OCI-LY1 (cell line): ENCODE measurements around the gene MX1.

Experiments used
- H2AFZ ChIP-seq: fragments of 200-600 bp; sonication (generic), shearing (Covaris generic); 2 replicates; pipeline ENCODE4 v1.6.0; 2014; ENCODE audit warnings: antibody characterized with exemption, mild to moderate bottlenecking, low read length
- H3F3A ChIP-seq: fragments of 200-600 bp; sonication (generic), shearing (Covaris generic); 2 replicates; pipeline ENCODE4 v1.6.0; 2014; ENCODE audit warnings: mild to moderate bottlenecking, antibody characterized with exemption, low read length, moderate library complexity; ENCODE audit not compliant: insufficient read depth
- H3K27ac ChIP-seq: fragments of 200-600 bp; sonication (generic); 2 replicates; pipeline ENCODE4 v1.5.1; 2014; ENCODE audit warnings: low read length, mixed run types, mild to moderate bottlenecking, low read depth; ENCODE audit not compliant: poor library complexity, severe bottlenecking
- H3K27me3 ChIP-seq: fragments of 200-600 bp; sonication (generic); 2 replicates; pipeline ENCODE4 v1.6.0; 2014; ENCODE audit warnings: antibody characterized with exemption, mild to moderate bottlenecking, low read length, moderate library complexity; ENCODE audit not compliant: insufficient read depth
- H3K36me3 ChIP-seq: fragments of 200-600 bp; sonication (generic); 2 replicates; pipeline ENCODE4 v1.6.1; 2014; ENCODE audit warnings: mild to moderate bottlenecking, antibody characterized with exemption, low read length, moderate library complexity, mixed read lengths; ENCODE audit not compliant: insufficient read depth
- H3K4me1 ChIP-seq: fragments of 200-600 bp; sonication (generic); 2 replicates; pipeline ENCODE4 v1.5.1; 2014; ENCODE audit warnings: mild to moderate bottlenecking, low read length, moderate library complexity; ENCODE audit not compliant: insufficient read depth, severe bottlenecking
- H3K4me2 ChIP-seq: fragments of 200-600 bp; sonication (generic), shearing (Covaris generic); 2 replicates; pipeline ENCODE4 v1.6.1; 2014; ENCODE audit warnings: low read length
- H3K4me3 ChIP-seq: fragments of 200-600 bp; sonication (generic); 2 replicates; pipeline ENCODE4 v1.5.1; 2014; ENCODE audit warnings: low read length, low read depth, mild to moderate bottlenecking, mixed read lengths; ENCODE audit not compliant: poor library complexity, severe bottlenecking
- H3K79me2 ChIP-seq: fragments of 200-600 bp; shearing (Covaris generic); 2 replicates; pipeline ENCODE4 v1.6.1; 2016; ENCODE audit warnings: mixed run types, low read length, mixed read lengths; ENCODE audit not compliant: insufficient read depth
- H3K9ac ChIP-seq: fragments of 200-600 bp; sonication (generic), shearing (Covaris generic); 2 replicates; pipeline ENCODE4 v1.6.1; 2014; ENCODE audit warnings: mild to moderate bottlenecking, low read length, mixed read lengths
- H3K9me2 ChIP-seq: fragments of 200-600 bp; sonication (generic), shearing (Covaris generic); 2 replicates; pipeline ENCODE4 v1.6.1; 2014; ENCODE audit warnings: low read depth, mild to moderate bottlenecking, low read length, mixed read lengths
- H3K9me3 ChIP-seq: fragments of 200-600 bp; shearing (Covaris generic); 2 replicates; pipeline ENCODE4 v1.6.1; 2014; ENCODE audit warnings: low read length, mixed read lengths
- H4K20me1 ChIP-seq: fragments of 200-600 bp; sonication (generic), shearing (Covaris generic); 2 replicates; pipeline ENCODE4 v1.6.0; 2016; ENCODE audit warnings: mild to moderate bottlenecking, low read length; ENCODE audit not compliant: insufficient read depth
- CTCF ChIP-seq: fragments of 200-600 bp; sonication (generic), shearing (Covaris generic); IDR thresholded peaks from 2 replicates; pipeline ENCODE4 v1.5.1; 2017; ENCODE audit warnings: mild to moderate bottlenecking, antibody characterized with exemption, low read length, moderate library complexity, mixed read lengths
- EZH2 ChIP-seq: fragments of 200-600 bp; sonication (generic), shearing (Covaris generic); IDR thresholded peaks from 2 replicates; pipeline ENCODE4 v1.8.0; 2017; ENCODE audit warnings: borderline replicate concordance, mixed run types, mild to moderate bottlenecking, antibody characterized with exemption, low read length, moderate library complexity, mixed read lengths

The MX1 gene

GRCh38 chr21:41428847-41429246 is 2.8 kb downstream of the MX1 start:
- Histone ChIP-seq H3K9me3 (peaks cover 1% of the 10 kb centered on the region), H2AFZ (no peak overlapping the region), H3K4me2 (no peak overlapping the region), H3K36me3 (peaks cover 26% of the 10 kb centered on the region), H3K9ac (no peak overlapping the region), H3K27ac (no peak overlapping the region), H3K4me1 (peaks cover 48% of the 10 kb centered on the region), H4K20me1 (no peaks in the 10 kb centered on the region), H3K79me2 (no peaks in the 10 kb centered on the region), H3K9me2 (no peaks in the 10 kb centered on the region), H3K4me3 (no peak overlapping the region), H3F3A (no peaks in the 10 kb centered on the region), H3K27me3 (no peaks in the 10 kb centered on the region)
- TF ChIP-seq EZH2, result no peak
- no peak for TF ChIP-seq CTCF

GRCh38 chr21:41429305-41429704 is 3.3 kb downstream of the MX1 start:
- Histone ChIP-seq H3K9me3 (peaks cover 4% of the 10 kb centered on the region), H3K27ac (no peak overlapping the region), H2AFZ (no peak overlapping the region), H3K9me2 (no peaks in the 10 kb centered on the region), H3K4me1 (peaks cover 44% of the 10 kb centered on the region), H3K27me3 (no peaks in the 10 kb centered on the region), H3K79me2 (no peaks in the 10 kb centered on the region), H3F3A (no peaks in the 10 kb centered on the region), H3K4me3 (no peak overlapping the region), H3K4me2 (no peak overlapping the region), H3K36me3 (peaks cover 30% of the 10 kb centered on the region), H3K9ac (no peak overlapping the region), H4K20me1 (no peaks in the 10 kb centered on the region)
- TF ChIP-seq CTCF (no peak), EZH2 (no peak)

- Histone ChIP-seq H2AFZ (no peak overlapping the region), H3F3A (no peaks in the 10 kb centered on the region), H3K4me2 (no peak overlapping the region), H3K36me3 (peaks cover 37% of the 10 kb centered on the region), H3K27me3 (no peaks in the 10 kb centered on the region), H3K9me2 (no peaks in the 10 kb centered on the region), H4K20me1 (no peaks in the 10 kb centered on the region), H3K4me1 (peaks cover 44% of the 10 kb centered on the region), H3K9ac (no peak overlapping the region), H3K4me3 (no peak overlapping the region), H3K79me2 (no peaks in the 10 kb centered on the region), H3K9me3 (peaks cover 10% of the 10 kb centered on the region), H3K27ac (no peak overlapping the region)
- TF ChIP-seq EZH2 (no peak), CTCF (no peak)
Measured at GRCh38 chr21:41429925-41430491, 4.0 kb downstream of the MX1 start.
